ENCODE measurements around the gene PLPP4. TPM values are rescaled to one million over a fixed set of nuclear protein-coding genes. Genes with fewer than 3 reads are reported as not detected.

The PLPP4 gene
- polyA plus RNA-seq, 1 of the 3 experiments (the other 2 are of a cell fraction) = 27.9 TPM

DNA sequence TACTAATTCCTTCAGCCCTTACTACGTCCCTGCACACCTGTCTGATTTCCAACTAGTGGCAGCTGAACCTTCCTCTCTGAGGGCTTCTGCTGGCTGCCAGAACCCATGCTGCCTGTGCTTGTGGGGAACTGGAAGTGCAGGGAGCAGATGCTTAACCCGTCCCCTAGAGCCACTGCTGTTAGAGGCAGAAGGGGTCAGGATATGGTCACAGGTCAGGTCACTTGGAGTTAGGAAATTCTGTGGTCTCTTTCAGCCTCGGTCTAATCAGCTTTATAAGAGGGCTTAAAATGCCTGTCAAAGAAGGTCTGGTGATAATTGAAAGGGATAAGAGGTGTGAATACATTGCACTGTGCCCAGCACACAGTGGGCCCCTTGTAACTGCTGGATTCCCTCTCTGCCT, 82.0 kb downstream of the PLPP4 start:
- peaks cover 6% of the 10 kb centered on the region for H3F3A ChIP-seq (replicated peaks; ENCODE audit: insufficient read depth)
- 0 out of 2 replicates have a peak, but pooled peaks cover 4% of the 10 kb centered on the region for H4K20me1 ChIP-seq (ENCODE audit: insufficient read depth)
- TF ChIP-seq MXI1 (IDR thresholded peaks at IDR 0.05; ENCODE audit: low read depth, low read length) (no peak), SMC3 (IDR thresholded peaks at IDR 0.05; ENCODE audit: low read depth, low read length) (no peak), CHD2 (IDR thresholded peaks at IDR 0.05; ENCODE audit: low read length, partially characterized antibody) (no peak), EP300 (IDR thresholded peaks at IDR 0.05; ENCODE audit: borderline replicate concordance in 1 of 2, low read depth in 1 of 2, low read length in 1 of 2) (no peak), POLR2AphosphoS5 (IDR thresholded peaks at IDR 0.05; ENCODE audit: low read depth, low read length) (no peak), TCF12 (IDR thresholded peaks at IDR 0.05) (no peak), FOXJ3 (CRISPR knock-in tag; IDR thresholded peaks at IDR 0.05) (no peak), ELF1 (IDR thresholded peaks at IDR 0.05) (no peak), RAD21 (IDR thresholded peaks at IDR 0.05; ENCODE audit: low read length) (no peak), RCOR1 (IDR thresholded peaks at IDR 0.05; ENCODE audit: low read length) (no peak), TEAD4 (IDR thresholded peaks at IDR 0.05; ENCODE audit: borderline replicate concordance, insufficient read depth) (no peak), NFIC (IDR thresholded peaks at IDR 0.05; ENCODE audit: borderline replicate concordance) (no peak), JUND (IDR thresholded peaks at IDR 0.05) (no peak)
- TF ChIP-seq, protein P1, sequence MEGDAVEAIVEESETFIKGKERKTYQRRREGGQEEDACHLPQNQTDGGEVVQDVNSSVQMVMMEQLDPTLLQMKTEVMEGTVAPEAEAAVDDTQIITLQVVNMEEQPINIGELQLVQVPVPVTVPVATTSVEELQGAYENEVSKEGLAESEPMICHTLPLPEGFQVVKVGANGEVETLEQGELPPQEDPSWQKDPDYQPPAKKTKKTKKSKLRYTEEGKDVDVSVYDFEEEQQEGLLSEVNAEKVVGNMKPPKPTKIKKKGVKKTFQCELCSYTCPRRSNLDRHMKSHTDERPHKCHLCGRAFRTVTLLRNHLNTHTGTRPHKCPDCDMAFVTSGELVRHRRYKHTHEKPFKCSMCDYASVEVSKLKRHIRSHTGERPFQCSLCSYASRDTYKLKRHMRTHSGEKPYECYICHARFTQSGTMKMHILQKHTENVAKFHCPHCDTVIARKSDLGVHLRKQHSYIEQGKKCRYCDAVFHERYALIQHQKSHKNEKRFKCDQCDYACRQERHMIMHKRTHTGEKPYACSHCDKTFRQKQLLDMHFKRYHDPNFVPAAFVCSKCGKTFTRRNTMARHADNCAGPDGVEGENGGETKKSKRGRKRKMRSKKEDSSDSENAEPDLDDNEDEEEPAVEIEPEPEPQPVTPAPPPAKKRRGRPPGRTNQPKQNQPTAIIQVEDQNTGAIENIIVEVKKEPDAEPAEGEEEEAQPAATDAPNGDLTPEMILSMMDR (IDR thresholded peaks at IDR 0.05) = no peak
- no peak for DNase-seq
- H3K4me2 ChIP-seq = no peak overlapping the region
- peaks cover 0 to 49% of the 10 kb centered on the region in 2 experiments for H3K36me3 ChIP-seq (replicated peaks in 1 of 2; ENCODE audit: control insufficient read depth in 1 of 2, insufficient read depth in 2 of 2, low read length in 1 of 2)
- CTCF ChIA-PET = no interaction called here
- POLR2A ChIA-PET = no interaction called here
- H2AFZ ChIP-seq (ENCODE audit: low read depth) = no peak overlapping the region
- no peaks in the 10 kb centered on the region; a peak in 1 of 4 replicates for H3K4me1 ChIP-seq (ENCODE audit: control insufficient read depth in 1 of 2, insufficient read depth in 2 of 2, low read depth in 1 of 2, low read length in 1 of 2)
- no peak overlapping the region for H3K9ac ChIP-seq
- WGBS (ENCODE audit: low lambda C conversion rate) = 67% methylated on average over 3 of the region's 3 CpGs
- H3K9me2 ChIP-seq = no peaks in the 10 kb centered on the region
- H3K79me2 ChIP-seq (ENCODE audit: insufficient read depth) = peaks cover 87% of the 10 kb centered on the region
- no peaks in the 10 kb centered on the region for H3K27me3 ChIP-seq (ENCODE audit: insufficient read depth)
- no peaks in the 10 kb centered on the region for H3K9me3 ChIP-seq
- no peak overlapping the region for H3K27ac ChIP-seq (ENCODE audit: low read depth in 2 of 2, low read length in 1 of 2)
- no peak overlapping the region for H3K4me3 ChIP-seq (ENCODE audit: low read depth in 2 of 2, low read length in 1 of 2)

DNA sequence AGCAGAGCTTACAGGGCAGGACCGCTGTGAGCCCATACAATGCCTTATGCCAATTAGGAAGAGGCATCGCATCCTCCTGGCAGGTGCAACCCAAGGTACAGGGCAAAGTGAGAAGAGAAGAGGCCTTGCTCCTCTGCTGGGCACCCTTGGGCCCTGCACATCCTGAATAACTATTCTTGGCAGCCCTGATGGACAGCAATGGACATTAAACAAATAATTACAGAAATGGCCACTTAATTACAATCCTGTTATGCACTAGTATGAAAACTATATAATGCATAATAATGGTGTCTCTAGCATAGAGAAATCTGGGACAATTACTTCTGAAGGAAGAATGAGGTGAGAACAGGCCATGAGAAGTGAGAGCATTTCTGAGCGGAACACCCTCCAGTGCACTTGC, 83.5 kb downstream of the PLPP4 start:
- Histone ChIP-seq H3K9ac (no peak overlapping the region), H3K9me3 (no peaks in the 10 kb centered on the region), H4K20me1 (ENCODE audit: insufficient read depth) (0 out of 2 replicates have a peak, but pooled peaks cover 4% of the 10 kb centered on the region), H3K36me3 (replicated peaks in 1 of 2; ENCODE audit: control insufficient read depth in 1 of 2, insufficient read depth in 2 of 2, low read length in 1 of 2) (peaks cover 0 to 40% of the 10 kb centered on the region in 2 experiments), H3K27me3 (ENCODE audit: insufficient read depth) (no peaks in the 10 kb centered on the region), H3K27ac (ENCODE audit: low read depth in 2 of 2, low read length in 1 of 2) (no peak overlapping the region), H3K4me1 (ENCODE audit: control insufficient read depth in 1 of 2, insufficient read depth in 2 of 2, low read depth in 1 of 2, low read length in 1 of 2) (no peaks in the 10 kb centered on the region; a peak in 1 of 4 replicates), H3K79me2 (ENCODE audit: insufficient read depth) (peaks cover 74% of the 10 kb centered on the region), H3K9me2 (no peaks in the 10 kb centered on the region), H3K4me2 (no peak overlapping the region), H3F3A (replicated peaks; ENCODE audit: insufficient read depth) (peaks cover 6% of the 10 kb centered on the region), H3K4me3 (ENCODE audit: low read depth in 2 of 2, low read length in 1 of 2) (no peak overlapping the region), H2AFZ (ENCODE audit: low read depth) (no peak overlapping the region)
- TF ChIP-seq POLR2AphosphoS5 (IDR thresholded peaks at IDR 0.05; ENCODE audit: low read depth, low read length) = no peak
- TF ChIP-seq RCOR1 (IDR thresholded peaks at IDR 0.05; ENCODE audit: low read length) = no peak
- TF ChIP-seq, protein P2, sequence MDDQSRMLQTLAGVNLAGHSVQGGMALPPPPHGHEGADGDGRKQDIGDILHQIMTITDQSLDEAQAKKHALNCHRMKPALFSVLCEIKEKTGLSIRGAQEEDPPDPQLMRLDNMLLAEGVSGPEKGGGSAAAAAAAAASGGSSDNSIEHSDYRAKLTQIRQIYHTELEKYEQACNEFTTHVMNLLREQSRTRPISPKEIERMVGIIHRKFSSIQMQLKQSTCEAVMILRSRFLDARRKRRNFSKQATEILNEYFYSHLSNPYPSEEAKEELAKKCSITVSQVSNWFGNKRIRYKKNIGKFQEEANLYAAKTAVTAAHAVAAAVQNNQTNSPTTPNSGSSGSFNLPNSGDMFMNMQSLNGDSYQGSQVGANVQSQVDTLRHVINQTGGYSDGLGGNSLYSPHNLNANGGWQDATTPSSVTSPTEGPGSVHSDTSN (IDR thresholded peaks at IDR 0.05) = no peak
- TF ChIP-seq, protein P3, sequence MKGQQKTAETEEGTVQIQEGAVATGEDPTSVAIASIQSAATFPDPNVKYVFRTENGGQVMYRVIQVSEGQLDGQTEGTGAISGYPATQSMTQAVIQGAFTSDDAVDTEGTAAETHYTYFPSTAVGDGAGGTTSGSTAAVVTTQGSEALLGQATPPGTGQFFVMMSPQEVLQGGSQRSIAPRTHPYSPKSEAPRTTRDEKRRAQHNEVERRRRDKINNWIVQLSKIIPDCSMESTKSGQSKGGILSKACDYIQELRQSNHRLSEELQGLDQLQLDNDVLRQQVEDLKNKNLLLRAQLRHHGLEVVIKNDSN (IDR thresholded peaks at IDR 0.05; ENCODE audit: borderline replicate concordance, low read depth) = no peak
- no peak for TF ChIP-seq RAD21 (IDR thresholded peaks at IDR 0.05; ENCODE audit: low read length)
- no peak for TF ChIP-seq ELF1 (IDR thresholded peaks at IDR 0.05)
- TF ChIP-seq NFIC (IDR thresholded peaks at IDR 0.05; ENCODE audit: borderline replicate concordance) = no peak
- no peak for TF ChIP-seq NRF1 (IDR thresholded peaks at IDR 0.05; ENCODE audit: low read depth, low read length)
- no peak for TF ChIP-seq SIN3A (IDR thresholded peaks at IDR 0.05; ENCODE audit: borderline replicate concordance, low read depth, low read length)
- TF ChIP-seq, protein P1 (IDR thresholded peaks at IDR 0.05) = no peak
- TF ChIP-seq TEAD4 (IDR thresholded peaks at IDR 0.05; ENCODE audit: borderline replicate concordance, insufficient read depth) = no peak
- no peak for DNase-seq
- CTCF ChIA-PET = no interaction called here
- 93% methylated on average over 3 of the region's 3 CpGs for WGBS (ENCODE audit: low lambda C conversion rate)
- POLR2A ChIA-PET = no interaction called here

Measured in SK-N-SH (cell line).